Breast epithelium (tissue), 3 donors: ENCODE results near the gene ATMIN.

Source experiments
- CTCF ChIP-seq, 3 donors: fragments of 450-650 bp; IDR thresholded peaks; one replicate each; pipeline ENCODE4 v1.5.1; 2016 to 2017; ENCODE audit warnings: antibody characterized with exemption in 3 of 3, mild to moderate bottlenecking in 3 of 3, moderate library complexity in 3 of 3
- POLR2A ChIP-seq: fragments of 450-650 bp; IDR thresholded peaks from one replicate; pipeline ENCODE4 v1.6.1; 2016; ENCODE audit warnings: antibody characterized with exemption, mild to moderate bottlenecking, moderate library complexity

GRCh38 chr16:81000873-81001272 lies 34.8 kb upstream of the ATMIN start:
- TF ChIP-seq CTCF (IDR thresholded peaks at IDR 0.05) = no peak
- TF ChIP-seq POLR2A = no peak
